H1 (cell line): ENCODE data around the gene ATAT1. TPM values are rescaled to one million over a fixed set of nuclear protein-coding genes. Genes with fewer than 3 reads are reported as not detected.

ENCODE experiments used
- ASH2L ChIP-seq: fragments of 200-600, 300-600 bp; sonication (generic); IDR thresholded peaks from one replicate; pipeline ENCODE4 v1.7.1; 2017; ENCODE audit warnings: low read length
- BACH1 ChIP-seq: IDR thresholded peaks from 2 replicates; pipeline ENCODE4 v1.6.1; 2012; ENCODE audit warnings: low read length, improper control_type of control experiment
- CHD1 ChIP-seq: IDR thresholded peaks from 2 replicates; pipeline ENCODE4 v1.6.1; 2012; ENCODE audit warnings: low read depth, low read length, improper control_type of control experiment
- CTBP2 ChIP-seq: IDR thresholded peaks from 2 replicates; pipeline ENCODE4 v1.7.0; 2011; ENCODE audit warnings: borderline replicate concordance, mild to moderate bottlenecking, moderate library complexity, mixed read lengths, low read length; ENCODE audit not compliant: insufficient read depth, insufficient read length
- CTCF ChIP-seq, 3 experiments: IDR thresholded peaks; 1 replicate in 2 of 3; 2 replicates in 1 of 3; pipeline versions ENCODE4 v1.5.1 to v1.6.1; 2011; ENCODE audit warnings: low read length in 3 of 3, mild to moderate bottlenecking in 3 of 3, inconsistent platforms in 2 of 3, low read depth in 1 of 3, moderate library complexity in 1 of 3; ENCODE audit not compliant: insufficient read depth in 1 of 3; ENCODE audit errors: control extremely low read depth in 1 of 3
- E2F6 ChIP-seq: IDR thresholded peaks from 2 replicates; pipeline ENCODE4 v1.6.1; 2012; ENCODE audit warnings: inconsistent platforms
- EZH2 ChIP-seq: fragments of 200-600 bp; sonication (generic); IDR thresholded peaks from 2 replicates; pipeline ENCODE4 v1.7.1; 2012; ENCODE audit warnings: low read depth, mild to moderate bottlenecking, moderate library complexity, low read length, inconsistent platforms; ENCODE audit not compliant: severe bottlenecking
- FOSL1 ChIP-seq: IDR thresholded peaks from 2 replicates; pipeline ENCODE4 v1.6.1; 2011; ENCODE audit warnings: mild to moderate bottlenecking, low read depth, low read length, moderate library complexity; ENCODE audit not compliant: insufficient read depth
- GTF2F1 ChIP-seq: IDR thresholded peaks from 2 replicates; pipeline ENCODE4 v1.6.1; 2012; ENCODE audit warnings: low read depth, low read length, improper control_type of control experiment, borderline replicate concordance
- KDM5A ChIP-seq: fragments of 200-600 bp; IDR thresholded peaks from 2 replicates; pipeline ENCODE4 v1.7.1; 2012; ENCODE audit warnings: mild to moderate bottlenecking, low read length, inconsistent platforms, mixed read lengths
- NANOG ChIP-seq: IDR thresholded peaks from 2 replicates; pipeline ENCODE4 v1.6.1; 2011; ENCODE audit warnings: low read length, low read depth, mild to moderate bottlenecking, inconsistent platforms; ENCODE audit not compliant: insufficient read depth, poor library complexity, severe bottlenecking
- PHF8 ChIP-seq: fragments of 200-600 bp; sonication (generic); conservative IDR thresholded peaks from 2 replicates; pipeline ENCODE4 v1.7.1; 2012; ENCODE audit warnings: low read depth, mild to moderate bottlenecking, inconsistent platforms, low read length, moderate library complexity
- RBBP5 ChIP-seq: IDR thresholded peaks from 2 replicates; pipeline ENCODE4 v1.7.1; 2012; ENCODE audit warnings: low read depth, mild to moderate bottlenecking, inconsistent platforms, low read length, moderate library complexity, borderline replicate concordance
- SIN3A ChIP-seq, 2 experiments: IDR thresholded peaks in 1 of 2; conservative IDR thresholded peaks in 1 of 2; 2 replicates each; pipeline ENCODE4 v1.6.1; 2011 to 2012; ENCODE audit warnings: low read length in 2 of 2, improper control_type of control experiment in 1 of 2, low read depth in 1 of 2, mild to moderate bottlenecking in 1 of 2
- SP4 ChIP-seq: IDR thresholded peaks from 2 replicates; pipeline ENCODE4 v1.6.1; 2012; ENCODE audit warnings: low read length, inconsistent platforms
- SUZ12 ChIP-seq: fragments of 200-600 bp; sonication (generic); IDR thresholded peaks from 2 replicates; pipeline ENCODE4 v1.6.1; 2012; ENCODE audit warnings: mild to moderate bottlenecking, inconsistent platforms, low read length, moderate library complexity, mixed read lengths
- TBP ChIP-seq: IDR thresholded peaks from 2 replicates; pipeline ENCODE4 v1.6.1; 2011; ENCODE audit warnings: low read depth, low read length, improper control_type of control experiment
- USF2 ChIP-seq: IDR thresholded peaks from 2 replicates; pipeline ENCODE4 v1.6.1; 2011; ENCODE audit warnings: low read length, improper control_type of control experiment
- polyA plus RNA-seq, 7 experiments: library from polyadenylated mRNA; depleted of rRNA in 3 of 7; stranded (reverse) in 5 of 7; unstranded in 2 of 7; fragments of >200 nt in 5 of 7; fragments of 200-250 nt in 2 of 7; gene quantifications; 1 replicate in 5 of 7; 2 replicates in 1 of 7; 4 replicates in 1 of 7; pipeline versions ENCODE4 v1.2.1 to v1.2.3, GENCODE V29; 2011 to 2013; ENCODE audit warnings: missing spikeins in 2 of 7, mixed read lengths in 2 of 7
- total RNA-seq: library from RNA; stranded (reverse); fragmentation: NEBNext Ultra II Directional; extraction: Animal tissue kit (Norgen Biotek cat#: 25700); gene quantifications from 2 replicates; pipeline ENCODE4 v1.2.1, GENCODE V29; 2021

Gene ATAT1
- total and polyA plus RNA-seq, 2 of the 8 experiments (the other 6 are each of a cell fraction or from before 2014, with no cell fraction given) = 14.4 to 14.6 TPM

- no peak for TF ChIP-seq FOSL1
- TF ChIP-seq BACH1 = no peak
- TF ChIP-seq PHF8 = no peak
- no peak for TF ChIP-seq GTF2F1
- peak in 2 of 3 experiments; percentile 96 to 97; a peak in 3 of 4 replicates for TF ChIP-seq CTCF (IDR thresholded peaks at IDR 0.05; ENCODE audit: control extremely low read depth in 1 of 3, insufficient read depth in 1 of 3, low read depth in 1 of 3, low read length in 3 of 3)
- TF ChIP-seq TBP = no peak
- TF ChIP-seq USF2 = 0 out of 2 replicates have a peak, but pooled peaks have one; percentile 11
- TF ChIP-seq E2F6 = no peak
- no peak for TF ChIP-seq SUZ12
- no peak for TF ChIP-seq NANOG
- no peak for TF ChIP-seq CTBP2
- no peak for TF ChIP-seq RBBP5
- 0 out of 4 replicates have a peak, but pooled peaks of 1 of the 2 experiments have one; percentile 56 for TF ChIP-seq SIN3A (conservative IDR thresholded peaks at IDR 0.05 in 1 of 2, IDR thresholded peaks at IDR 0.05 in 1 of 2; ENCODE audit: low read depth in 1 of 2, low read length in 2 of 2)
- TF ChIP-seq SP4 = no peak
- no peak for TF ChIP-seq KDM5A
- TF ChIP-seq CHD1 = no peak
- peak; percentile 45 for TF ChIP-seq ASH2L
- no peak for TF ChIP-seq EZH2
- TF ChIP-seq, all 59 proteins: peak for 14
Measured at GRCh38 chr6:30678964-30679726, 52.5 kb downstream of the ATAT1 start (continued).
